Epidermal melanocyte (primary cell): ENCODE results near the gene CSTPP1.
"Not testable (repeated sequence)": the region's sequence is repeated elsewhere in the genome, so short reads cannot be mapped to it uniquely, and the experiment has no call there.

Experiments used
- DNase-seq: peaks from one replicate; pipeline ENCODE4 v3.0.0; 2011; ENCODE audit warnings: low spot score; ENCODE audit not compliant: insufficient read length

The CSTPP1 gene

DNA sequence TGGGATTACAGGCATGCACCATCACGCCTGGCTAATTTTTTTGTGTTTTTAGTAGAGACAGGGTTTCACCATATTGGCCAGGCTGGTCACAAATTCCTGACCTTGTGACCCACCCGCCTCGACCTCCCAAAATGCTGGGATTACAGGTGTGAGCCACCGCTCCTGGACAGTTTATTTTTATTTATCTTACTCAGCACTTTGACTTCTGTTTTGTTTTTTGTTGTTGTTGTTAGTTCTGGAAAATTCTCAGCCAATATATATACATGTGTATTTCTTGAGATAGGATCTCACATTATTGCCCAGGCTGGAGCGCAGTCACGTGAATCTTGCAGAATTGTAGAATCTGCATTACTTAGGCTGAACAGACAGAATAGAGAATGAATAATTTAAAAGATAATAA is 107.6 kb downstream of the CSTPP1 start:
- DNase-seq = no peak

DNA sequence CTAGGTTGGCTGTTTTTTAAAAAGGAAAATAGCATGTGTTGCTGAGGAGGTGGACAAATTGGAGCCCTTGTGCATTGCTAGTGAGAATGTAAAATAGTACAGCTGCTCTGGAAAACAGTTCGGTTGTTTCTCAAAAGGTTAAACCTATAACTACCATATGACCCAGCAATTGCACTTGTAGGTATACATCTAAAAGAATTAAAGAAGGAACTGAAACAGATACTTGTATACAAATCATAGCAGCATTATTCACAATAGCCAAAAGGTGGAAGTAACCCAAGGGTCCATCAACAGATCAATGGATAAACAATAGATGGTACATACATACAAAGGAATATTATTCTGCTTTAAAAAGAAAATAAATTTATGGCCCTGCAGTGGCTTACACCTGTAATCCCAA is 111.4 kb downstream of the CSTPP1 start:
- DNase-seq = no peak

DNA sequence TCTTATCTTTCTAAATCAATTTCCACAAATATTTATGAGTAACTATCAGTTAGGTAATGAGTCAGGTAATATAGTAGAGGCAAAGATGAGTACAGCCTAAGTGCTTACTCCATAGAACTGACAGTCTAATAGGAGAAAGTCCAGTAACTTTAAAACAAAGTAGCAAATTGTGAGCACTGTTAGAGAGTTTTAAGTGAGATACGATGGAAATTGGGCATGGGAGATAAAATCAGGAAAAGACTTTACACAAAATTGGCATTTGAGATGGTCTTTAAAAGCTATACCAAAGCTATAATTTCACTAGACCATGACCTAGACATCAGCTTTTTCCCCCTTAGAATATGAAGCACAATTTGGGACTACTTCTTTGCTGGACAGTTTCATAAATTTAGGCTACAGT is 113.7 kb downstream of the CSTPP1 start:
- no peak for DNase-seq

DNA sequence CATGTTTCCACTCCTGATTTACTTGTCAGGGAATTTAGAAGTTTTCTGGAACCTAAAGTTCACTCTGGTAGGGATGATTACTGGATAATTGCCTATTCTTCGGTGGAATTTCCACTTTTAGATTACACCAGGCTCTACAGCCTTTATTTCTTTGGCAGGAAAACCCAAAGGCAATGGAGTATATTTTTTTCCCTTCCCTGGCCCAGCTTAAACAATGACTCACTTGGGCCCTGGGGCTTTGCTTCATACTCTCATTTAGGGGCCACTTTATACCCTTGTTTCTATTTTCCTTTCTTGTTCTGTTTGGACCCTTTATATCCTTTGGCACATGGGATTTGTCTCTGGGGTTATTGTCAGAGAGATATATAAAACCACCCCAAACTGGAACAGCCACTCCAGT is 114.7 kb downstream of the CSTPP1 start:
- DNase-seq = no peak

DNA sequence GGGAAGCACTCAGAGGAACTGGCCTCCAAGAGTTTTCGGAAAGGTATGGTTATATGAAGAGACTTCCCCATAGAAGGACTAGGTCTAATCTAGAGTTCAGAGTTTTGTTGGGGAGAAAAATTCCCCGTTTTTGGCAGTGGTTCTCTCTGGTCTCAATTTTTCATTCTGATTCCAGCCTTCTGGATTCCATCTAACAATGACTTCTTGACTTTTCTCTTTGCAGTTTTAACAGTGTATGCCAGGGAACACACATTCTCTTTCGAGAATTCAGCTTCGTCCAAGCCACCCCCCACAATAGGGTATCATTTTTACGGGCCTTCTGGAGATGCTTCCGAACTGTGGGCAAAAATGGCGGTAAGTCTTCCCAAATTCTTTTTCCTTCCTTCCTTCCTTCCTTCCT is 115.6 kb downstream of the CSTPP1 start:
- DNase-seq = no peak

DNA sequence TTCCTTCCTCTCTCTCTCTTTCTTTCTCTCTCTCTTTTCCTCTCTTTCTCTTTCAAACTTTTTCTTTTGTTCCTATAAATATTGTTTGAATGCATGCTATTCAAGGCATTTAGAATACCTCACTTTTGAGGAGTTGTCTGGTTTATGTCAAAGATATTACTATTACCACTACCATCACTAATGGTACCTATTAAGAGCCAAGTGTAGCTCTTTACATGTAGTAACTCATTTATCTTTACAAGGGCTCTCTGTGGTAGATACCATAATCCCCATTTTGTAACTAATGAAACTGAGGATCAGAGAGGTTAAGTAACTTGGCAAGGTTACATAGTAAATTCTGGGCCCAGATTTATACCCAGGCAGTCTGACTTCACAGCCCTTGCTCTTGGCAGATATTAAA is 116.0 kb downstream of the CSTPP1 start:
- no peak for DNase-seq

DNA sequence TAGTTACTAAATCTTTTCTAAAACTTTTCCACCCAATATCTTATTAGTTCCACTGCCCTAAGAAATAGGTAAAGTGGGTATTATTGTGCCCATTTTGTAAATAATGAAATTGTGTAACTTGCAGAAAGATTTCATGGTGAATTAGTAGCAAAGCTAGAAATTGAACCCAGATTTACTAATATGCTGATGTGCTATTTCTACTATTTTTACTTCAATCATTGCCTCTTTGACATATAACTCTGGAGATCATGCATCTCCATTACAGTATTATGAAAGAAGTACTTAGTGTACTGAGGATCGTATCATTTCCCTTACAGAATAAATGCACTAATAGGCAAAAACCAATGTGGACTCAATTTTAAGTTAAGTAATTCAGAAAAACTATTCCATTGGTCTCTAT is 119.0 kb downstream of the CSTPP1 start:
- DNase-seq = no peak

DNA sequence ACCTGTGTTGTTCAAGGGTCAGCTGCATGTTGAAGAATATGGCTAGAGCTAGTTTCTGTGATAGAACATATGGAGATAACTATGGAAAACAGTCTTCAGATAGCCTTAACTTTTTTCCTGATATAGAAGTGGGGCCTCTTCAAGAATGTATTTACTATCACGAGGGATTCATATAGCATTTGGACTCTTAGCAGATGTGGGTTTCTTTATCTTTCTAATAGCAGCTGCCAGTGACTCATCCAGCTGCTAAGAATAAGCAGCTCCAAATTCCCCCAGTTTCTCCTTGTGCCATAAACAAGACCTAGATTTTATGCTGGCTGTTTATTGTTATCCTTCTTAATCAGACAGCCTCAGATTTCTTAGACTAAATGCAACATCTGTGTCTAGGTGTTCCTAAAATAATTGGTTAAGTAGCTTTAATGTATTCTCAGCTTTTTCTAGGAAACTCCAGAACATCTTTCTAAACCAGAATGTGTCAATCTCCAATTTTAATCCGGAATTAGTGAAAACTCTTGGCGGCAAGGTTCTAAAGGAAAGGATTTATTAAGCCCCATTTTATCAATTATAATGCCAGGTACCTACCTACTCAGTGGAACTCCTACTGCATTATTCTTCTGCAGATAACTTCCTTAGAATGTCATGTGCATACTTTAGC is 119.8 kb downstream of the CSTPP1 start:
- DNase-seq = no peak

DNA sequence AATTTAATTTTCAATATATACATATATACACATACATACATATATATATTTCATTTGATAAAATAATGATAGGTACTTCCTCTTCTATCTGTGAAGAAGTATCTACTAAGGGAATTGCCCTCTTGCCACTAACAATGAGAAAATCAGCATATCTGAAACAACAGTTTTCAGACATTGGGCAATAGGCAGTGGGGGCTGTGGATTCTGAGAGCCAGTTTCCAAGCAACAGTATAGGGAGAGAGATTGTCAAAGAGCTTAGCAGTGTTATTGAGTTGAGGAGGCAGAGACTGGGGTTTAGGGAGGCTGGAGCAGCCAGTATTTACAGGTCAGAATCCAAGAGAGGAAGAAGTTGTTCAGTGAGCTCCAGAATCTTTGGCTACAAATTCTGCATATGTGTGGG is 120.8 kb downstream of the CSTPP1 start:
- DNase-seq = no peak

DNA sequence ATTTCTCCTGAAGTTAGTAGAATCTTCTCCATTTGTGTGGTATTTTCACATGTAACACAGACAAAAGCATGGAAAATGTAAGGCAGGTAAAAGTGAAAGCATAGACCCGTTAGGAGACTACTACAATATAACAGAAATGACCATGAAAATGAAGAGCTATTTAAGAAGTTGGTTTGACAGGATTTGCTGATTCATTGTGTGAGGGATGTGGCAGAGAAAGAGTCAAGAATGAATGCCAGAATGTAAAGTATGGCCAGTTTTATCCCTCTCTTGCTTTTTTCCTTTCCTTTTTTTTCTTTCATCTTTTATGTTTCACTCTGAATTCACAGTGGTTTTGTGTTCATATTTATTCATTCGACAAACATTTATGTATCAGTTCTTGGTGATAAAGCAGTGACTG is 124.2 kb downstream of the CSTPP1 start:
- DNase-seq = no peak

DNA sequence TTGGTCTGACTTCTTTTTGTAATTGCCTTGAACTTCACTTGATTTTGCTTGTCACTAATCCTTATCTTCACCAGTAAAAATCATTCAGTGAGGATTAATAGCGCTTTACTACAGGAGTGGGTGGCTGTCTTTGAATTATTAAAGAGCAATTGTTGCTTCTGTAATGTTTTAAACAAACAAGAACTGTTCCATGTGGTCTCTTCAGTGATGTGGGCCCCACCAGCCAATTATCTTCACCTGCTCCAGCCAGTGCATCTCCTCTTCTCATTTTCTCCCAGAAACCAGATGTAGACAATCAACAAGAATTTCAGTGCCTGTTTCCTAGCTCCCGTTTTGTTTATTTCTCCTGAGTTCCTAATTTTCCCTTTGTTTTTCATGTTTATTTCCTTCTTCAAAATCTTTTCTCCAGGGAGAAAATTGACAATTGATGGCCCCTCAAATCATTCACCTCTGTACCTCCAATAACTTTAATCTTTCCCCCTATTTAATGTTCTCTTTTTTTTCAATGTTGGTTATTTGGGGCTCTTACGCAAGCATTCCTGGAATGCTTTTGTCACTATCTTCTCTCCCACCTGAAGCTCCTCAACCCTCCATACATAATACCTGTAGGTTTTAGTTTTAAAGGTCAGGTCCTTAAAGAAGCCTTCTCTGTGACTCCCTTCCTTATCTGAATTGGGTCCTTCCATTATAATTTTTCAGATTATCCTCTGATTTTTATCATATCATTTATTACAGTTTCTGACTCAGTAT is 125.0 kb downstream of the CSTPP1 start:
- no peak for DNase-seq

DNA sequence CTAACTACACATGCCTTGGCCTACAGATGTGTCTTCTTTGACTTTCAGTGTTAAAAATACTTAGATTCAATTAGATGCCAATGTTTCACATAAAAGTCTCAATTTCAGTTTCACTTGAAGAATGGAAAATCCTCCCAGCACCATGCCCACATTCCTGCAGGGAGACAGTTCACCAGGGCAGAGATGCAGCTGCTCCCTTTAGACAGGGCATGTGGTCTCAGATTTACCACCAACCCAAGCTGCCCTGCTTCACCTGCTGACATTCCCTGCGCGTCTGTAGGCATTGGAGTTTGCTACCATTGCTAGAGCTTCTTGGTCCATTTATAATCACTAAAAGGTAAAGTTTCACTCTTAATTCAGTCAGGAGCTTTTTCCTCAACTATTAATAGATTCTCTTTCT is 126.2 kb downstream of the CSTPP1 start:
- no peak for DNase-seq

DNA sequence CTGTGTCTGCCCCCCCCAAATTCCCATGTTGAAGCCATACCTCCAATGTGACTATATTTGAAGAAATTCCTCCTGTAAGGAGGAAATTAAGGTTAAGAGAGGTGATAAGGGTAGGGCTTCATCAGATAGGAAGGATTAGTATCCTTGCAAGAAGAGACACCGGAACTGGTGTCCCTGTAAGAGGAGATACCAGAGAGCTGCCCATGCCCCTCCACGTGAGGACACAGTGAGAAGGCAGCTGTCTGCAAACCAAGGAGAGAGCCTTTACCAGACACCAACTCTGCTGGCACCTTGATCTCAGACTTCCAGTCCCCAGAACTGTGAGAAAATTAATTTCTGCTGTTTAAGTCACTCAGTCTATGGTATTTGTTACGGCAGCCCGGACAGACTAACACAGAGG is 130.8 kb downstream of the CSTPP1 start:
- DNase-seq = no peak

DNA sequence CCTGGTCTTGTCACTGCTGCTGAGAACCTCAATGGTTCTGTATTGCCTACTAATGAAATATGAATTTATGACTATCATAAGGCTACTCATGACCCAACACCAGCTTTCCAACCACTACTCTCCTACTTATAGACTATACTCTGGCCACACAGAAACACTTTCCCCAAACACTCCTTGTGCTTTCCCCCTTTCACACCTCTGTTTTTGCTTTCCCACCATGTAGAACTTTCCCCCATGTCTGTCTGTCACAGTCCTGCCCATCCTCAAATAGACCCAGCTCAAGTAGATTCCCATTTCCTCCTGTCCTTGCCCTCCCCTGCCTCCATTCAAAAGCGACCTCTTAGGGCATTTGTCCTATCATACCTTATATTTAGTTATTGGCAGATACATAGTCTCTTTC is 134.2 kb downstream of the CSTPP1 start:
- DNase-seq = no peak

DNA sequence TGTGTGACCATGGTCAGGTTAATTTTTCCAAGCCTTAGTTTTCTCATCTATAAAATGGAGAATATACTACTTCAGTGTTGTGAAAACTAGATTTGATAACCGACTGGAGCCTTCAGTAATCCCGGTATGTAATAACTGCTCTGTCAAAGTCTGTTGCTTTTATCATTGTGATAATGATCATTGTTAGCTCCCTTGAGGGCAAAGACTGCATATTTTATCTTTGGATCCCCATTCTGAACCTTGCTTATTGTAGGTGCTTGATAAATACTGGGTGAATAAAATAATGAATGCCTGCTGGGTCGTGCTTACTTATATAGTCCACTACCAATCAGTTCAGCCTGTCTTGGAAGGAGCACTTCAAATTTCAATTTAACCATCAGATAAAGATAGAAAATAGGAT is 134.8 kb downstream of the CSTPP1 start:
- DNase-seq = no peak

DNA sequence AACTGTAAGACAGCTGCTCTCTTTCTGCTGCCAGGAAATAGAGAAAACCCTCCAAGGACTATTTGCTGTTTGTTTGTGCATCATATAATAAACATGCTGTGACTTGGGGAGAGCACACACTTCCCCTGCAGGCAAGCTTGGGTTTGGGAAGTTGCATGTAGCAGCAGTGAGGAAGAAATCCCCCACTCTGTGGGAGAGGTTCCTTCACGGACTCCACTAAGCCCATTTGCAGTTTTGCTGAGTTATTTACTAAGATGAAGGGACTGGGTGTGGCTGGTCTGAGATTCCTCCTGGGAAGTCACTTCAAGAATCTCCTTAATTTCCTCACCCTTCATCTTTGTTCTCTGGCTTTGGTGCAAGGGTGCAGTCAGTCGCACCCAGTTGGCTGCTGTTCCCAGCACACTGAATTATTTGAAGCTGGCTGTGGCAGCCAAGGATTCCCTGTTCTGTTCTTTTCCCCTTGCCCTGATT is 135.3 kb downstream of the CSTPP1 start:
- DNase-seq = no peak

DNA sequence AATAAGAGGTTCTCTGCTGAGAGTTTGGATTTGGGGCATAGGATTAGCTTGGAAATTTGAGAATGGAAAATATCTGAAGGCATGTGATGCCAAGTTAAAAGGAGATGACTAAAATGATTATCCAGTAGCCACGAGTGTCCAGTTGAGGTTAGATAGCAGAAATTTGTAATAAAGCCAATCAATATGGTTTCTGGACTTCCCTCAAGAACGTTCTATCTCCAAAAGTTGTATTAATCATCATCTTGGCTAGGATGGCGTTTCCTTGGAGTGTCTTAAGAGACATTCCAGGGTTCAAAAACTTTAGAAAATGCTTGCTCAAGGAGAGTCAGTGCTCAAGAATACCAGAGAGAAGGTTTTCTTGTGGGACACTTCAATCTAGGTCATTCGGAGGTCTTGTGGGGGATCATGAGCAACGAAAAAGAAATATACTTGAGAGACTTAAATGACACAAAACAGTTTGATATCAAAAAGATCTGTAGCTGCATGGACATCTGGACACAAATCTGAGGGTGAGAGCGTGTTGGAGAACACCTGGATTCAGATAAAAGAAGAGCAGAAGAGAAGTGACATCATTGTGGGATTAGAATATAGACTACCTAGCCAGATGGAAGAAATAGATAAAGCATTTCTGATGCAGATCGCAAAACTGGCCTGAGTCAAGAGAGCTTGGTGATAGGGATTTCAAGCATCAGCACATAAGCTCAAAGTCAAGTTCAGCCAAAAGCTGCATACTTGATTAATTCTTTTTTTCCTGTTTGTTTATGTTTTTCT is 142.4 kb downstream of the CSTPP1 start:
- DNase-seq = no peak

DNA sequence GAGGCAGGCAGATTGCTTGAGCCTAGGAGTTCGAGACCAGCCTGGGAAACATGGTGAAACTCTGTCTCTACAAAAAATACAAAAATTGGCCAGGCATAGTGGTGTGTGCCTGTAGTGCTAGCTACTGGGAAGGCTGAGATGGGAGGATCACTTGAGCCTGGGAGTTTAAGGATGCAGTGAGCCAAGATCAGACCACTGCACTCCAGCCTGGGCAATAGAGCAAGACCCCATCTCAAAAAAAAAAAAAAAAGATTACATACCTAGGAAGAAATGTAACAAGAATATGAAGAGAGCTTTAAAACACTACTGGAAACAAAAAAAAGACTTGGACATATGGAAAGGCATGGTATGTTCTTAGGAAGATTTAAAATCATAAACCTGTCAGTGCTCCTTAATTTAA is 144.2 kb downstream of the CSTPP1 start:
- DNase-seq = not testable (repeated sequence)

DNA sequence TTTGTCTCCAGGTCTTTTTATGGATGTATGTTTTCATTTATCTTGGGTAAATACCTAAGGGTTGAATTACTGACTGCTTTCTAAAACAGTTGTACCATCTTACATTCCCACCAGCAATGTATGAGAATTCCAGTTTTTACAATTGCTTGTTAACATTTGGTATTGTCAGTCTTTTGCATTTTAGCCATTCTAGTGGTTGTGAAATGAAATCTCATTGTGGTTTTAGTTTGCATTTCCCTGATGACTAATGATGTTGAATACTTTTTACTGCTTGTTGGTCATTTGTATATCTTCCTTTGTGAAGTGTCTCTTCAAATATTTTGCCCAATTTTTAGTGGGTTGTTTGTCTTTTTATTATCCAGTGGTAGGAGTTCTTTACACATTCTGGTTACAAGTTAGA is 147.4 kb downstream of the CSTPP1 start:
- no peak for DNase-seq

DNA sequence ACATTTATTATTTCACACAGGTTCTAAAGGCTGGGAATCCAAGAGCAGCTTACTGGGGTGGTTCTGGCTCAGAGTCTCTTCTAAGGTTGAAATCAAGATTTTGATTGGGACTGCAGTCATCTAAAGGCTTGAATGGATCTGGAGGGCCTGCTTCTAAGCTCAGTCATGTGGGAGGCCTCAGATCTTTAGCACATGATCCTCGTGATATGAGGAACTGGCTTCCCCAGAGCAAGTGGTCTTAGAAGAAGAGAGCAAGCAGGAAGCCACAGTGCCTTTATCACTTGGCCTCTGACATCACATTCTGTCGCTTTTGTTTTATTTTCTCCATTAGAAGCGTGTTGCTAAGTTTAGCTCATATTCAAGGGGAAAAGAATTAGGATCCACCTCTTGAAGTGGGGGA is 151.2 kb downstream of the CSTPP1 start:
- DNase-seq = no peak

DNA sequence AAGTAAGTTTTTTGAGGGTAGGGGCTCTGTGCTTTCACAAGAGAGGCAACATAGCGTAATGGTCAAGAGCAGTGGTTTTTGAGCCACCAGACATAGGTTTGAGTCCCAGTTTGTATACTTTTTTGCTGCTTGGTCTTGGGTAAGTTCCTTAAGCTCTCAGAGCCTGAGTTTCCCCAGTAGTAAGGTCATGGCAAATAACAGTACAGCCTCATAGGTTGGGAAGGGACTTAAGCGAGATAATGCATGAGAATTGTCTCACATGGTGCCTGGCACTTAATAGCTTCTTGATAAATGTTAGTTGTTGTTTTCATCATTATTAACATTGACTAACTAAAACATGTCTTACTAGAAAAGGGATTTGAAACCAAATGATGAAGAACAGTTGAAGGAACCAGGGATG is 157.0 kb downstream of the CSTPP1 start:
- DNase-seq = no peak

DNA sequence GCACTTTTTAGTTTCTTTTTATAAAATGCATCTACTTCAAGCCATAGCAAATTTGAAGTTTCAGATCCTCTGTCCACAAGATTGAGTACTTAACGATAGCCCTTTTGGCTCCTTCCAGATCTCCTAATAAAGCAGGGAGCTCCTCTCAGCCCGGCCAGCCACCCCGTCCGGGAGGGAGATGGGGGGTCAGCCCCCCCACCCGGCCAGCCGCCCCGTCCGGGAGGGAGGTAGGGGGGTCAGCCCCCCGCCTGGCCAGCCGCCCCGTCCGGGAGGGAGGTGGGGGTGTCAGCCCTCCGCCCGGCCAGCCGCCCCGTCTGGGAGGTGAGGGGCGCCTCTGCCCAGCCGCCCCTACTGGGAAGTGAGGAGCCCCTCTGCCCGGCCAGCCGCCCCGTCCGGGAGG is 160.3 kb downstream of the CSTPP1 start:
- DNase-seq = not testable (repeated sequence)
